ENCODE results near the gene TPST1. TPM values are rescaled to one million over a fixed set of nuclear protein-coding genes. Genes with fewer than 3 reads are reported as not detected.
"Not testable (repeated sequence)": the region's sequence is repeated elsewhere in the genome, so short reads cannot be mapped to it uniquely, and the experiment has no call there.

TPST1 gene
- total RNA-seq, 1 donor from 2014 or later = 5.7 TPM

DNA sequence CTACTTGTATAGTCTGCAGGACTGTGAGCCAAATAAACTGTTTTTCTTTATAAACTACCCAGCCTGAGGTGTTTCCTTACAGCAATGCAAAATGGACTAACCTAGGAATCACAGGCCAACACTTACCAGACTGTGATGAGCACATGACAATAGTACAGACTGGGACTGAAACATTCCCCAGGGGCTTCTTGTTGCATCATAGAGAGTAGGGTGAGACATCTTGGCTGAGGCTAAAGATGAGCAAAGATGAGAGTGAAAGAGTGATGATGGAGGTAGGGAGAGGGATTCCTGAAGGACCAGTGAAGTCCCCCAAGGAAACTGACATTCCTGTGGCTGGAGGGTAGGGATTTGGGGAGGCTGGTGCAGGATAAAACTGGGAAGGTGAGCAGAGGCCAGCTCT lies 194.4 kb downstream of the TPST1 start:
- H3K9me3 ChIP-seq (replicated peaks) = peaks cover 14% of the 10 kb centered on the region
- peaks cover 41% of the 10 kb centered on the region for H3K36me3 ChIP-seq
- TF ChIP-seq, protein P1, sequence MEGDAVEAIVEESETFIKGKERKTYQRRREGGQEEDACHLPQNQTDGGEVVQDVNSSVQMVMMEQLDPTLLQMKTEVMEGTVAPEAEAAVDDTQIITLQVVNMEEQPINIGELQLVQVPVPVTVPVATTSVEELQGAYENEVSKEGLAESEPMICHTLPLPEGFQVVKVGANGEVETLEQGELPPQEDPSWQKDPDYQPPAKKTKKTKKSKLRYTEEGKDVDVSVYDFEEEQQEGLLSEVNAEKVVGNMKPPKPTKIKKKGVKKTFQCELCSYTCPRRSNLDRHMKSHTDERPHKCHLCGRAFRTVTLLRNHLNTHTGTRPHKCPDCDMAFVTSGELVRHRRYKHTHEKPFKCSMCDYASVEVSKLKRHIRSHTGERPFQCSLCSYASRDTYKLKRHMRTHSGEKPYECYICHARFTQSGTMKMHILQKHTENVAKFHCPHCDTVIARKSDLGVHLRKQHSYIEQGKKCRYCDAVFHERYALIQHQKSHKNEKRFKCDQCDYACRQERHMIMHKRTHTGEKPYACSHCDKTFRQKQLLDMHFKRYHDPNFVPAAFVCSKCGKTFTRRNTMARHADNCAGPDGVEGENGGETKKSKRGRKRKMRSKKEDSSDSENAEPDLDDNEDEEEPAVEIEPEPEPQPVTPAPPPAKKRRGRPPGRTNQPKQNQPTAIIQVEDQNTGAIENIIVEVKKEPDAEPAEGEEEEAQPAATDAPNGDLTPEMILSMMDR (IDR thresholded peaks at IDR 0.05; ENCODE audit: borderline replicate concordance) = no peak
- H3K4me1 ChIP-seq = no peaks in the 10 kb centered on the region
- no peak for DNase-seq
- H3K4me3 ChIP-seq = no peak overlapping the region
- intact Hi-C loops (cut with micrococcal nuclease) = no loop called here
- no peaks in the 10 kb centered on the region for H3K27me3 ChIP-seq (ENCODE audit: low read depth)
- H3K27ac ChIP-seq (replicated peaks) = no peak overlapping the region

DNA sequence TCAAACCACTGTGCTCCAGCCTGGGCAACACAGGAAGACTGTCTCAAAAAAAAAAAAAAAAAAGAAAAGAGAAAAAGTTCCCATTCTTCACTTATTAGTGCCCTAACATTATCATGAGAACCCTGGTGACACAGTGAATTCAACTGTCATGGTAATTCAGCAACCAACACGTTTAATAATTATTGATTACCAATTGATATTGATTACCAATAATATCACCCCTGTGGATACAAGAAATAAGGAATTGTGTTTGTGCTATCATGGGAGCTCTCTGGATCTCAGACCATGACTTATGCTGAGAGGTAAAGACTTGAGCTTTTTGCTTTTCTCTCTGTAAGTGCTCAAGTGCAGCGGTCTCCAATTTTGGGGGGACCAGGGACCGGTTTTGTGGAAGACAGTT lies 195.3 kb downstream of the TPST1 start:
- no peak overlapping the region for H3K27ac ChIP-seq (replicated peaks)
- H3K9me3 ChIP-seq (replicated peaks) = peaks cover 14% of the 10 kb centered on the region
- no peak overlapping the region for H3K4me3 ChIP-seq
- intact Hi-C loops (cut with micrococcal nuclease) = no loop called here
- DNase-seq = no peak
- H3K27me3 ChIP-seq (ENCODE audit: low read depth) = no peaks in the 10 kb centered on the region
- TF ChIP-seq, protein P1 (IDR thresholded peaks at IDR 0.05; ENCODE audit: borderline replicate concordance) = no peak
- H3K4me1 ChIP-seq = no peaks in the 10 kb centered on the region
- peaks cover 40% of the 10 kb centered on the region for H3K36me3 ChIP-seq

DNA sequence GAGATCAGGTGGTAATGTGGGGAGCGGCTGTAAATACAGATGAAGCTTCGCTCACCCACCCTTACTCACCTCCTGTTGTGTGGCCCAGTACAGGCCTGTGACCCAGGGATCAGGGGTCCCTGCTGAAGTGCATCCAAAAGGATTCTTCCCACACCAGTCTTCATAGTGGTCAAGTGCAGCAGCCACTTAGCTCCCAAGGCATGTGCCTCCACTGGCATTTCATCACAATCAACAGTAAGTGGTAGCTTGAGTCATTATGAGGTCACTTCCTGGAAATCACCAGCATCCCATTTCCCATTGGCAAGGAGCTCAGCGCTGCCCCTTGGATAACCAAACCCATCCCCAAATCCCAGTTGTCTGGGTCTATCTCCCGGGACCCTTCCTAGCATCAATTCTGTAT lies 196.0 kb downstream of the TPST1 start:
- H3K27me3 ChIP-seq (ENCODE audit: low read depth); H3K4me3 ChIP-seq; intact Hi-C loops (cut with micrococcal nuclease); H3K27ac ChIP-seq (replicated peaks); H3K4me1 ChIP-seq; DNase-seq: not testable (repeated sequence)
- peaks cover 38% of the 10 kb centered on the region for H3K36me3 ChIP-seq
- H3K9me3 ChIP-seq (replicated peaks) = peaks cover 14% of the 10 kb centered on the region

DNA sequence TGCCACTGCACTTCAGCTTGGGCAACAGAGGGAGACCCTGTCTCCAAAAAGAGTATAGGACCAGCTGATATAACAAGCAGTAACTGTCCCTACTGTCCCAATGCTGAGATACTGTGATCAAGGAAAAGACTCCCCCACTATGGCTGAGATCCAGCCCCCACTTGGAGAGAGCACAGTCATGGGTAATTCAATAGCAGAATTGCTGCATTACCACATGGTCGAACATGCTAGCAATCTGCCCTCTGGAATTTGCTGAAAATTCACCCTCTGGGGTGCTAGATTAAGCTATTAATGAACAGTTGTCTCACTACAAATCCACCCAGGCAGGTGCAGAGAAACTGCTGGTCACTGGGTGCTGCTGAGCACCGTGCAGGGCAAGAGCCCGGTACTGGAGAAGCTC lies 196.8 kb downstream of the TPST1 start:
- intact Hi-C loops (cut with micrococcal nuclease); DNase-seq; H3K27ac ChIP-seq (replicated peaks); H3K27me3 ChIP-seq (ENCODE audit: low read depth); H3K4me1 ChIP-seq; H3K4me3 ChIP-seq: not testable (repeated sequence)
- Histone ChIP-seq H3K9me3 (replicated peaks) (peaks cover 14% of the 10 kb centered on the region), H3K36me3 (peaks cover 38% of the 10 kb centered on the region)

DNA sequence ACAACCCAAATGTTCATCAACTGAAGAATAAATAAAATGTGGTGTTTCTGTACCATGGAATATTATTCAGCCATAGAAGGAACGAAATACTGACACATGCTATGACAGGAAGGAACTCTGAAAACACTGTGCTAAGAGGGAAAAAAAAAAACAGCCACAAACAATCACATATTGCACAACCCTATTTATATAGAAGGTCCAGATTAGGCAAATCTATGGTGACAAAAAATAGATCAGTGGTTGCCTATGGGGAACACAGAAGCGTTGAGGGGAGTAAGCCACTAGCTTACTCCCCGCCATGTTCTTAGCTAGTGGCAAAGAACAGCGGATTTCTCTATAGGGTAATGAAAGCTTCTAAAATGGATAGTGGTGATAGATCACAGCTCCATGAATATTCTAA lies 198.4 kb downstream of the TPST1 start:
- Histone ChIP-seq H3K4me1 (no peaks in the 10 kb centered on the region), H3K9me3 (replicated peaks) (peaks cover 14% of the 10 kb centered on the region), H3K36me3 (peaks cover 49% of the 10 kb centered on the region), H3K27me3 (ENCODE audit: low read depth) (no peaks in the 10 kb centered on the region), H3K27ac (replicated peaks) (no peak overlapping the region), H3K4me3 (no peak overlapping the region)
- intact Hi-C loops (cut with micrococcal nuclease) = no loop called here
- DNase-seq = no peak
- TF ChIP-seq, protein P1 (IDR thresholded peaks at IDR 0.05; ENCODE audit: borderline replicate concordance) = no peak

DNA sequence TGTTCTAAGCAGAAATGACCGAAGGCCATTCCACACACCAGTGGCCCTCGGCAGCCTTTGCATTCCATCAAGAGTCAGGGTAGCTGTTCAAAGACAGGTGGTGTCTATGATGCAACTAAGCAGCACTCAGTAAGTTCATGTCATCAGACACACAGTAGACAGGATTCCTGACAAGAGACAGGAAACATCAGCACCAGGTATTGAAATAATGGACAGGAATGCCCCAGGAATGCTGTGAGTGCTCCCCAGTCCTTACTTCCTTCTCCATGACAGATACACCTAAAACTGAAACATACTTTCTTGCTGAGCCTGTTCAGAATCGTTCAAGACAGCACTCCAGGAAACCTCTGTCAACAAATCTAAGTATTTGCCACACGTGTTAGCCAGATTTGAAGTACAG lies 204.4 kb downstream of the TPST1 start:
- H3K36me3 ChIP-seq = peaks cover 23% of the 10 kb centered on the region
- no peak for DNase-seq
- TF ChIP-seq, protein P1 (IDR thresholded peaks at IDR 0.05; ENCODE audit: borderline replicate concordance) = no peak

More for the DNA sequence above, 204.4 kb downstream of the TPST1 start:
- no peaks in the 10 kb centered on the region for H3K9me3 ChIP-seq (replicated peaks)
- no peak overlapping the region for H3K4me3 ChIP-seq
- H3K27me3 ChIP-seq (ENCODE audit: low read depth) = no peaks in the 10 kb centered on the region
- intact Hi-C loops (cut with micrococcal nuclease) = no loop called here
- H3K4me1 ChIP-seq = peaks cover 14% of the 10 kb centered on the region
- H3K27ac ChIP-seq (replicated peaks) = no peak overlapping the region

Other genes starting within 250 kb of the TPST1 start
- gene GUSB, start 223.1 kb upstream of the TPST1 start, total RNA-seq = 15.4 TPM
- gene ASL, start 129.5 kb upstream of the TPST1 start, total RNA-seq = 8.5 TPM
- gene CRCP, start 90.5 kb upstream of the TPST1 start, total RNA-seq = 23.2 TPM